SK-N-MC (cell line): ENCODE data around the gene FAM151A.

ENCODE experiments used
- DNase-seq: peaks from one replicate; pipeline ENCODE4 v3.0.0-alpha.2; 2011; ENCODE audit warnings: low read depth, low spot score
- H3K27ac ChIP-seq: fragments of 200-600 bp; sonication (generic); 2 replicates; pipeline ENCODE4 v1.5.1; 2016; ENCODE audit warnings: mixed run types
- H3K36me3 ChIP-seq: fragments of 200-600 bp; sonication (generic); 2 replicates; pipeline ENCODE4 v1.6.1; 2017; ENCODE audit warnings: antibody characterized with exemption, low read length, mixed read lengths; ENCODE audit not compliant: insufficient read depth
- H3K4me3 ChIP-seq: fragments of 200-600 bp; sonication (generic); 2 replicates; pipeline ENCODE4 v1.5.1; 2016
- H3K9ac ChIP-seq: fragments of 200-600 bp; sonication (generic); 2 replicates; pipeline ENCODE4 v1.8.0; 2017; ENCODE audit warnings: mixed run types, mixed read lengths; ENCODE audit not compliant: insufficient read length
- H3K9me3 ChIP-seq: fragments of 200-600 bp; sonication (generic); 2 replicates; pipeline ENCODE4 v1.6.1; 2017; ENCODE audit warnings: low read depth, mild to moderate bottlenecking, antibody characterized with exemption, low read length, moderate library complexity, mixed read lengths
- EZH2 ChIP-seq: fragments of 200-600 bp; sonication (generic); IDR thresholded peaks from one replicate; pipeline ENCODE4 v1.6.1; 2017; ENCODE audit warnings: antibody characterized with exemption
- FOXP2 ChIP-seq: optimal IDR thresholded peaks from 2 replicates; pipeline ENCODE3; 2011; ENCODE audit warnings: mild to moderate bottlenecking, moderate library complexity; ENCODE audit not compliant: insufficient read depth; ENCODE audit errors: extremely low read length, control extremely low read depth
- POLR2AphosphoS5 ChIP-seq: IDR thresholded peaks from 2 replicates; pipeline ENCODE4 v1.6.1; 2012; ENCODE audit warnings: mild to moderate bottlenecking, low read depth, low read length, borderline replicate concordance

Gene FAM151A

DNA sequence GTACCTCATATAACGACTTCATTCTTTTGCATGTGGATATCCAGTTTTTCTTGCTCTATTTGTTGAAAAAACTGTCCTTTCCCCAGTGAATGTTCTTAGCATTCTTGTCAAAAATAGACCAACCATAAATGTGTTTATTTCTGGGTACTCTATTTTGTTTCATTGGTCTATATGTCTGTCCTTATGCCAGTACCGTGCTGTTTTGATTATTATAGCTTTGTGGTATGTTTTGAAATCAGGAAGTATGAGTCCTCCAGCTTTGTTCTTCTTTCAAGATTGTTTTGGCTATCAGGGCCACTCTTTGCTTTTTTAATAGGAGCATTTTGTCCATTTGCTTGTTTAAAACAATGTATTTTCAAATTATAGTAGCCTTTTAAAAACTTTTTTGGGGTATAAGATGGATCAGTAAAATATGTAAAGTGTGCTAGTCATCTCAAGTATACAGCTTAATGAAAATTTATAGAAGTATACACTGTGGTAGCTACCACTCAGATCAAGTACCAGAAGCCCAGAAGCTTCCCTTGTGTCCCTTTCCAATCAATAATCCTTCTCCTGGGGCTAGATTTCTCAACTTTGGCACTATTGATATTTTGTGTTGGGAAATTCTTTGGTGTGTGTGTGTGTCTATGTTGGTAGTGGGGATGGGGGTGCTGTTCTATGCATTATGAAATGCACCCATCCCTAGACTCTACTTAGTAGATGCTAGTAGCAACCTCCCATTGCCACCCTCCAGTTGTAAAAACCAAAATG is 35.0 kb upstream of the FAM151A start:
- DNase-seq, result no peak
- no peak overlapping the region for H3K4me3 ChIP-seq
- H3K9ac ChIP-seq, result no peak overlapping the region
- no peaks in the 10 kb centered on the region for H3K9me3 ChIP-seq
- H3K27ac ChIP-seq, result no peak overlapping the region
- H3K36me3 ChIP-seq, result no peaks in the 10 kb centered on the region
- no peak for TF ChIP-seq EZH2
- TF ChIP-seq POLR2AphosphoS5, result no peak
- TF ChIP-seq FOXP2, result no peak

GRCh38 chr1:54653036-54653435 is 29.7 kb upstream of the FAM151A start:
- DNase-seq, result no peak
- Histone ChIP-seq H3K9ac (no peak overlapping the region), H3K9me3 (no peaks in the 10 kb centered on the region), H3K36me3 (no peaks in the 10 kb centered on the region), H3K27ac (no peak overlapping the region), H3K4me3 (no peak overlapping the region)
- no peak for TF ChIP-seq POLR2AphosphoS5
- no peak for TF ChIP-seq FOXP2
- no peak for TF ChIP-seq EZH2

GRCh38 chr1:54652168-54652567 is 28.8 kb upstream of the FAM151A start:
- Histone ChIP-seq H3K9me3 (no peaks in the 10 kb centered on the region), H3K36me3 (no peaks in the 10 kb centered on the region), H3K4me3 (no peak overlapping the region), H3K27ac (no peak overlapping the region), H3K9ac (no peak overlapping the region)
- TF ChIP-seq FOXP2, result no peak
- no peak for TF ChIP-seq EZH2
- no peak for TF ChIP-seq POLR2AphosphoS5
- no peak for DNase-seq

GRCh38 chr1:54651608-54652007 is 28.3 kb upstream of the FAM151A start:
- Histone ChIP-seq H3K27ac (no peak overlapping the region), H3K9me3 (no peaks in the 10 kb centered on the region), H3K36me3 (no peaks in the 10 kb centered on the region), H3K9ac (no peak overlapping the region), H3K4me3 (no peak overlapping the region)
- DNase-seq, result no peak
- no peak for TF ChIP-seq FOXP2
- TF ChIP-seq POLR2AphosphoS5, result no peak
- TF ChIP-seq EZH2, result no peak

DNA sequence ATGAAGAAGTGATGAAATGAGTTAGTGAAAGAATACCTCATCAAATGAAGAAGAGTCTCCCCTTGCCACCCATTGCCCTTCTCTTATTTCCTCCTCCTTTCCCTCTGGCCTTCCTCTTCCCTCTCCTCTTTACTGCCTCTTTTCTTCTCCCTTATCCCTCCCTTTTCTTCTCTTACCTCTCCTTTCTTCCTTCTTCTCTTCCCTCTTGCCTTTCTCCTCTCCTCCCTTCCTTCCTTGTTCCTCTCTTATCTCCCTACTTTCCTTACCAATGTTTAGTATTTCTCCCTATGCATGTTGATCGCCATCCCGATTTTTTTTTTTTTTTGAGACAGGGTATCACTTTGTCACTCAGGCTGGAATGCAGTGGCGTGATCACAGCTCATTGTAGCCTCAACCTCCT is 27.1 kb upstream of the FAM151A start:
- H3K27ac ChIP-seq, result no peak overlapping the region
- TF ChIP-seq FOXP2 (no peak), POLR2AphosphoS5 (no peak), EZH2 (no peak)
- H3K9ac ChIP-seq, result no peak overlapping the region
- no peak for DNase-seq
- H3K36me3 ChIP-seq, result no peaks in the 10 kb centered on the region
- H3K9me3 ChIP-seq, result no peaks in the 10 kb centered on the region
- no peak overlapping the region for H3K4me3 ChIP-seq

DNA sequence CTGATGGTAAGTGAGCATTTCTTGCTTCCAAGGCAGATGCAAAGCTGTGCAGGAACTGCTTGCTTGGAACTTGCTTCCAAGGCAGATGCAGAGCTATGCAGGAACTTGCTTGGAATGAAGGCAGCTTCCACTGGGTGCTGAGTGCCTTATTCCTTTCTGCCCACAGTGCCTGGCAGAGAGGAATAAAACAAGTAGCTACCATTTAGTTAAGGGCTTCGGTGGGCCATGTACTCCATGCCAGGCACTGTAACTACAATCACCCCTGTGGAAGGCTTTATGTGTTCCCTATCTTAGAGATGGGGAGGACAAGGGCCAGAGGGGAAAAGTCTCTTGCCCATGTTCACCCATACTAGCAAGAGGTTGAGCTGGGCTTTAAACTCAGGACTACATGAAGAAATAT is 26.6 kb upstream of the FAM151A start:
- DNase-seq, result no peak
- Histone ChIP-seq H3K4me3 (no peak overlapping the region), H3K9me3 (no peaks in the 10 kb centered on the region), H3K9ac (no peak overlapping the region), H3K27ac (no peak overlapping the region), H3K36me3 (no peaks in the 10 kb centered on the region)
- TF ChIP-seq EZH2 (no peak), FOXP2 (no peak), POLR2AphosphoS5 (no peak)

DNA sequence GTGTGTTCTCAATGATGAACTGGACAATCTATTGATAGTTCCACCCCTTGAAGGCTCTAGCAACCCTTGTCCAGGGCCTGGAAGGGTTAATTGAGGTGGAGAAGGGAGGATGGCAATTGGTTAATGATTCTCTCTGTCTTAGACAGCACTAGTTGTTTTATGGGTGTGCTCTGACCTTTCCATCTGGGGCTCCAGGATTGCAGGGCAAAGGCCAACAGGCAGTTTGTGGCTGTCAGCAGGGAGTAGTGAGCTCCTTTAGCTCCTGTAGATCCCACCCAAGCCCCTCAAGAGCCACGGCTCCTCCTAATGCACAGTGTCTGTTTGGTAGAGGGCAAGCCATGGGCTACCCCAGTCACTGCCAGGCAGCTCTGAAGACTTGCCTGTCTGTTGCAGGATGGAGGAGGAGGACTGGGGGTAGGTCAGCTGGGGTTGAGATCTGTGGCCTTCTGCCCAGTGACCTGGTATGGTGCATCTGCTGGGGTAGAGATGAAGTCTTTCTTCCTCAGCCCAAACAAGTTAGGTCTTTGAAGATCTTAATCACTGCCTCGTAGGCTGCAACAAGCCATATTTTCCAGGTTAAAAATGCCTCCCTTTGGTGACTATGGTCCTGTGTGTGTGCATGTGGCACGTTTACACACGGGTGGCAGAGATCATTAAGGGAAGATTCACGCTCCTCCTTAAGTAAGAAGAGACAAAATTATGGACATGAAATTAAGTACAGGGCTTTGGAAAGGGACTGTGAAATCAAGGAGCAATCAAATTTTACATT is 26.0 kb upstream of the FAM151A start:
- DNase-seq, result no peak
- TF ChIP-seq EZH2 (no peak), FOXP2 (no peak), POLR2AphosphoS5 (no peak)
- no peaks in the 10 kb centered on the region for H3K9me3 ChIP-seq
- no peak overlapping the region for H3K9ac ChIP-seq
- no peak overlapping the region for H3K27ac ChIP-seq
- no peak overlapping the region for H3K4me3 ChIP-seq
- H3K36me3 ChIP-seq, result no peaks in the 10 kb centered on the region

DNA sequence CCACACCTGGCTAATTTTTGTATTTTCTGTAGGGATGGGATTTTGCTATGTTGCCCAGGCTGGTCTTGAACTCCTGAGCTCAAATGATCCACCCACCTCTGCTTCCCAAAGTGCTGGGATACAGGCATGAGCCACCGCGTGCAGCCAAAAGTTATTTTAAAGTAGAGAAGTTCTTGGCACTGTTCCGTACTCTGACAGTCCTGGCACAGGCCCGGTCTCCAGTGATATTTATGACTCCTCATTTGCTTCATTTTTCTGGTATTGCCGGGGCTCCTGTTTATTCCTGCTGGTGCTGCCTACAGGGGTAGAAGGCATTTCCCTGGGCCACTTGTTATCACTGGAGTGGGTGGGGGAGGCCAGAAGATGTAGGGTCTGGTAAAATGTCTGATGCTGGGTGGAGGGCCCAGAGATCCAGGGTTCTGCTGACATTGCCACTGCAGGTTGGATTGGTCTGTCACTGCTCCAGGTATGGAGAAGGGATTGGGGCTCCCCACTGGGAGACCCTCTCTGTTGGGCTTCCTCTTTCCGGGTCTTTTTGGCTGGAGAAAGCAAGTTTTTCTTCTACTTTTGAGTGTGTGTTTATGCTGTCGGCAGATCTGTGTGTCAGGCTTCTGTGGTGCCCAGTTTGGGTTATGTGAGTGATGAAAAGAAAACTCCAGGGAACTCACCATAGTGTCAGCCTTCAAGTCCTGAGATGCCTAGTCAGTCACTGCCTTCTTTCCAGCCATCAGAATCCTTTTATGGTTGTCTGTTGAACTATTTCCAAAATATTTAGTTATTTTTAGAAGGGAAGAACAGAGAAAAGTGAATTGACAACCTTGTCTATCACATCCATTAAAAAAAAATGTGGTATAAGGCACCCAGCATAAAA is 22.7 kb upstream of the FAM151A start:
- H3K4me3 ChIP-seq, result no peak overlapping the region
- H3K9me3 ChIP-seq, result no peaks in the 10 kb centered on the region; the same call in 1 of the 2 replicates
- no peak for TF ChIP-seq FOXP2
- TF ChIP-seq POLR2AphosphoS5, result no peak
- no peak for TF ChIP-seq EZH2
- H3K27ac ChIP-seq, result no peak overlapping the region
- no peaks in the 10 kb centered on the region for H3K36me3 ChIP-seq
- no peak for DNase-seq
- H3K9ac ChIP-seq, result no peak overlapping the region
